GM12892 (cell line): ENCODE results near the gene WFDC1.

Experiments
- POLR2A ChIP-seq: IDR thresholded peaks from 2 replicates; pipeline ENCODE4 v1.6.1; 2011; ENCODE audit warnings: low read depth, low read length, control low read depth
- POLR2AphosphoS5 ChIP-seq: IDR thresholded peaks from 2 replicates; pipeline ENCODE4 v1.6.1; 2011; ENCODE audit warnings: low read depth, low read length, control low read depth

GRCh38 chr16:84348386-84348888 is 53.8 kb downstream of the WFDC1 start:
- TF ChIP-seq POLR2A (no peak), POLR2AphosphoS5 (no peak)
